NCI-H2227 treated with DMSO at 0.1 percent for 48 hours (cell line): ENCODE measurements around the gene TNFRSF8.
"Not testable (repeated sequence)": the region's sequence is repeated elsewhere in the genome, so short reads cannot be mapped to it uniquely, and the experiment has no call there.

Source experiments
- DNase-seq: peaks from one replicate; lab custom pipeline; 2025; lab: John Stamatoyannopoulos, UW

The TNFRSF8 gene

GRCh38 chr1:12085643-12086260 lies 22.6 kb downstream of the TNFRSF8 start:
- no peak for DNase-seq

DNA sequence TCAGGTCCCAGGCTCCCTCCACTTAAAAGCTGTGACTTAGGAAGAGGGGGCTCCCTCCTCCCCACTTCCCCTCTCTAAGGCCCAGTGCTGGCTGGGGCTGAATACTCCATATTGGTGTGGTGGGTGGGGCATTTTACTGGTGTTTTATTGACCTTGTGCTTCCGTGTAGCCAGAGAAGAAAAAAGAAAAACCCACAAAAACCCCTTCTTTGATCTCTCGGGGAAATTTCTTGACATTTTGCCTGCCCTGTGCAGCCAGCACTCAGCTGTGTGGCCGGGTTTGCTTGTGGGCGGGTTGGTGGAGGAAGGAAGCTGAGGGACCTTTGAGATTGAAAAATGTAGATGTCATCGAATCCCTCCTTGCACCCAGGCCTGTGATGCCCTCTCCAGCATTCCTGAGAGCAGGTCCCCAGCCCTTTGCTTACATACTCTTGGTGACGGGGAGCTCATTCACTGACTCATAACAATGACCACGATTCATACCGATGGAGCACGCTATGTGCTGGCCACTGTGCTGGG lies 24.8 kb downstream of the TNFRSF8 start:
- no peak for DNase-seq

DNA sequence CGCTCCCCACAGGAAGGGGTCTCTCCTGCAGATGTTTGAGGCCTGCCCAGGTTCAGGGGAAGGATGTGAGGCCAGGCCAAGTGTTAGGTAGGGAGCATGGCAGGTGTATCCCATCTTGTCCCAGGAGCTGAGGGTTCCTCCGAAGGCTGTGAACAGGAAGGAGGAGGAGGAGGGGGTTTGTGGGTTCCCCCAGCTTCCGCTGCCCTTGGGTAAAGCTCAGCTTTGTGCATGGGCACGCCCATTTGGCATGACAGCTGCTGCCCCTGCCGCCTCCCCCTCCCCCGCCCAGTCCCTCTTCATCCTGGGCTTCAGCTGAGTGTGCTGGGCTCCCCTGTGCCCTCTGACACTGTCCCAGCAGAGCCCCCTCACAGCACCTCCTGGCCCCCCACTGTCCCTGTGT lies 25.5 kb downstream of the TNFRSF8 start:
- no peak for DNase-seq

DNA sequence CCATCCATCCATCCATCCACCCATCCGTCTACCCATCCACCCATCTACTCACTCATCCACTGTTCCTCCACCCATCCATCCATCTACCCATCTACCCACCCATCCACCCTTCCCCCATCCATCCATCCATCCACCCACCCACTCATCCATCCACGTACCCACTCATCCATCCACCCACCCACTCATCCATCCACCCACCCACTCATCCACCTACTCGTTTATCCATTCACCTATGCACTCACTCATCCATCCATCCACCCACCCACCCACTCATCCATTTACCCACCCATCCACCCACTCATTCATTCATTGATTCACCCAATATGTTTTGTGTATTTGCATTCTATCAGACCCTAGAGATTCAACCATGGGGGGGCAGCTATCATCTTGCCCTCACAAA lies 27.2 kb downstream of the TNFRSF8 start:
- no peak for DNase-seq

- DNase-seq: no peak
Observed at GRCh38 chr1:12091191-12091590, 28.1 kb downstream of the TNFRSF8 start.

GRCh38 chr1:12094180-12094579 lies 31.1 kb downstream of the TNFRSF8 start:
- no peak for DNase-seq

DNA sequence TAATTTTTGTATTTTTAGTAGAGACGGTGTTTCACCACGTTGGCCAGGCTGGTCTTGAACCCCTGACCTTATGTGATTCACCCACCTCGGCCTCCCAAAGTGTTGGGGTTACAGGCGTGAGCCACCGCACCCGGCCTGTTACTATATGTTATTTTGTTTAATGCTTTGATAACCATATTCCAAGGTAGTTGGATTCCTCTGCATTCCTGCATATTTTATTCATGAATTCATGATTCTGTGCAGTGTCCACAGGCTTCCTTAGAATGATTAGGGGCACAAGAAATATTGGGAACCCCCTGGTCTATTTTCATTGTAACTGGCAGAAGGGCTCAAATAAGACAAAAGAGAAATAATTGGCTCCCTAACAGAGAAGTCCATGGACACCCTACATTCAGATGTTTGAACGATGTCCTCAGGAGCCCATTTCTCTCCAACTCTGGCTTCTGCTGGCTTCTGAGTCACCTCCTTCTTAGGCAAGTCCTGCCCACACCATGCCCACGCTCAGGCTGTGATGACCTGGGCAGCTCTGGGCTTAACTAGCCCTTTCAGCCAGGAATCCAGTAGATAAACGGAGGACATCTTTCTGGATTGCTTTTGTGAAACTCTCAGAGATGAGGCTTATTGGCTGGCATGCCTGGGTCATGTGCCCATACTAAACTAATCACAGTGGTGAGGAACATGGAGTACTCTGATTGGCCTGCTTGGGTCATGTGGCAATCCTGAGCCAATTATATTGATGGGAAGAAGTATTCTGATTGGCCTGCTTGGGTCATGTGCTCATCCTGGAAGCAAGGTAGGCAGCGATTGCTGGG lies 32.6 kb downstream of the TNFRSF8 start:
- no peak for DNase-seq

DNA sequence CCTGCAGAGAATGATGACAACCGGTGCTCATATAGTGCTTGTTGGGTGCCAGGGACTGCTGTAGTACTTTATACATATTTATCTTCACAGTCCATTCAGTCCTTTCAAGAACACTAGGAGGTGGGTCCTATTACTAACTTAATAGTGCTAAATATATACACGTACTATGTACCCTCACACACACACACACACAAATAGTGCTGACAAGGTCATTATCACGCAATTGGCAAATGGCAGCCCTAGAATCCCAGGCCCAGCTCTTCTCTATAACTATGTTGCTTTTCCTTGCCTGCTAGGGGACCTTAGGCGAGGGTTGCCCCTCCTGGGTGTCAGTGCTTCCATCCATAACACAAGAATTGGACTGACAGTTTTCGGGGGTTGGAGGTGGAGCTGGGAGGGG lies 33.5 kb downstream of the TNFRSF8 start:
- DNase-seq: no peak

DNA sequence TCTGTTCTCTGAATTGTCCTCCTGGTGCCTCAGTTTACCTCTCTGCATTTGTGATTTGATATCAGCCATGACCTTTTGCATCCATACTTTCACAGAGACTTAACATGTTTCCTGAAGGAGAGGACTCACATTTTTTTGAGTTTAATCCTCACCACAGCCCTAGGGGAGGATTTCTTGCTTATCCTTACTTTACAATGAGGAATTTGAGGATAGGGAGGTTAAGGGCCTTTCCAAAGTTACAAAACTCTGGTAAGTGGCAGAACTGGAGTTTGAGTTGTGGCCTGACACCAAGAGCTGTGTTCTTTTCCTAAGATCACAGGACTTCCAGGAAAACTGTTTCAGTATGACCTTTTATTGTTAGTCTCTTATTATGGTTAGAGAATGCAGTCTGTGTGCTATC lies 34.2 kb downstream of the TNFRSF8 start:
- no peak for DNase-seq

DNA sequence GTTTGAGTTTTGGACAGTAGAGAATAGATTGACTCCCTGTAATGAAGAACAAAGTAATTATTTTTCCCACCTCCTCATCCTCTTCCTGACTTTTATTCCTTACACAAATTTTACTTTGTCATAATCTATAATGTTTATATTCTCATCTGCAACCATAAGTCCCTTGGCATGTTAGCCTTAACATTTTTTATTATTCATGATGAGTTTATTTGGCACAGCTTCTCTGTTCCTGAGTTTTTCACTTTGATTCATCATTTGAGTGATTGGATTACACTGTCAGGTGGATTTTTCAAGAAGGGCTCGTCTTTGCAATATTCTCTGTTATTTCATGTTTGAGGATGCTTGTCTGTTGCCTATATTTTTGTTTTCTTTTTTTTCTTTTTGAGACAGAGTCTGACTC lies 35.7 kb downstream of the TNFRSF8 start:
- DNase-seq: no peak

DNA sequence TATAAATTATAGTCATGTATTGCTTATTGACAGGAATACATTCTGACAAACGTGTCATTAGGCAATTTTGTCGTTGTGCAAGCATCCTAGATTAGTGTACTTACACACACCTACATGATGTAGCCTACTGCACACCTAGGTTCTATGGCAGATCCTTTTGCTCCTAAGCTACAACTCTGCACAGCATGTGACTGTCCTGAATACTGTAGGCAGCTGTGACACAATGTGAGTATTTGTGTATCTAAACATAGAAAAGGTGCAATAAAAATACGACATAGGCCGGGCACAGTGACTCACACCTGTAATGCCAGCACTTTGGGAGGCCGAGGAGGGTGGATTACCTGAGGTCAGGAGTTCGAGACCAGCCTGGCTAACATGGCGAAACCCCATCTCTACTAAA lies 36.5 kb downstream of the TNFRSF8 start:
- no peak for DNase-seq

DNA sequence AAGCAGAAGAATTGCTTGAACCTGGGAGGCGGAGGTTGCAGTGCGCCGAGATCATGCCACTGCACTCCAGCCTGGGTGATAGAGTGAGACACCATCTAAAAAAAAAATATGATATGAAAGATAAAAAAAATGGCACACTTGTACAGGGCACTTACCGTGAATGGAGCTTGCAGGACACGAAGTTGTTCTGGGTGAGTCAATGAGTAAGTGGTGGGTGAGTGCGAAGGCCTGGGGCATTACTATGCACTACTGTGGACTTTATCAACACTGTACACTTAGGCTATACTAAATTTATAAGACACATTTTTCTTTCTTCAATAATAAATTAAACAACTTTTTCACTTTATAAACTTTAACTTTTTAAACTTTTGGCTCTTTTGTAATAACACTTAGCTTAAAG lies 37.0 kb downstream of the TNFRSF8 start:
- DNase-seq: no peak

DNA sequence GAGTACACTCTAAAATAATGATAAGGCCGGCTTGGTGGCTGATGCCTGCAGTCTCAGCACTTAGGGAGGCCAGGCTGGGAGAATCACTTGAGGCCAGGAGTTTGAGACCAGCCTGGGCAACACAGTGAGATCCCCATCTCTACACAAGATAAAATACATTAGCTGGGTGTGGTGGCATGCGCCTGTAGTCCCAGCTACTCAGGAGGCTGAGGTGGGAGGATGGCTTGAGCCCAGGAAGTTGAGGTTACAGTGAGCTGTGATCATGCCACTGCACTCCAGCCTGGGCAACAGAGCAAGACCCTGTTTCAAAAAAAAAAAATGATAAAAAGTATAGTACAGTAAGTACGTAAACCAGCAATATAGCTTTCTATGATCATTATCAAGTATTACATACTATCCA lies 38.0 kb downstream of the TNFRSF8 start:
- not testable (repeated sequence) for DNase-seq

DNA sequence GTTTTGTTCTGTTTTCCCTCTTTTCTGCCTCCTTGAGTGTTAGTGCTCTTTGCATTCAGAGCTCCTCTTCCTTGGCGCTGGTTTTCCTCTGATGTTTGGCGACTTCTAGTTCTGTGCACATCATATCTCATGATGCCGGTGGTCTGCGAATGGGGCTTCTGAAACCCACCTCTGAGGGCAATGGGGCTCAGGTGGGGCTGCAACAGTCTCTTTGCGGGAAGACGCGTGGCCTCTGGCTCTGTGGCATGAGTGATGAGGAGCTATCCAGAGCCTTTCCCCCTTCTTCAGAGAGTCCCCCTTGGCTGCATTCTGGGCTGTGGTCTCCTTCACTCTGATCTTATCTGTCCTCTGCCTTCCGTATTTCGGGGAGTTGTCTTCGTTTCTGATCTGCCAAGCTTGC lies 39.0 kb downstream of the TNFRSF8 start:
- no peak for DNase-seq

- DNase-seq: no peak
Observed at GRCh38 chr1:12104417-12104816, 41.3 kb downstream of the TNFRSF8 start.

GRCh38 chr1:12106153-12106552 lies 43.0 kb downstream of the TNFRSF8 start:
- DNase-seq: no peak

DNA sequence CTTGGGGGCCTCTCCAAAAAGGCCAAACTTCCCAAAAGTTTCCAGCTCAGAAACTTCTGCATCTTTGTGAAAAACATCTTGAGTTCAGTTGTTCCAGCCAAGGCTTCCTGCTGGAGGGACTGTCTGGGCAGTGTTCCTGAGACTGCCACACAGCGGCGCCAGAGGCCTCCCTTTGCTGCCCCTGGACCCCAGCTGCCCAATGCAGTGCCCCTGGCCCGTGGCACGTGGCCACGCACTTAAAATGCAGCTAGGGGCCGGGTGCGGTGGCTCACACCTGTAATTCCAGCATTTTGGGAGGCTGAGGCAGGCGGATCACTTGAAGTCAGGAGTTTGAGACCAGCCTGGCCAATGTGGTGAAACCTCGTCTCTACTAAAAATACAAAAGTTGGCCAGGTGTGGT lies 43.8 kb downstream of the TNFRSF8 start:
- DNase-seq: not testable (repeated sequence)

DNA sequence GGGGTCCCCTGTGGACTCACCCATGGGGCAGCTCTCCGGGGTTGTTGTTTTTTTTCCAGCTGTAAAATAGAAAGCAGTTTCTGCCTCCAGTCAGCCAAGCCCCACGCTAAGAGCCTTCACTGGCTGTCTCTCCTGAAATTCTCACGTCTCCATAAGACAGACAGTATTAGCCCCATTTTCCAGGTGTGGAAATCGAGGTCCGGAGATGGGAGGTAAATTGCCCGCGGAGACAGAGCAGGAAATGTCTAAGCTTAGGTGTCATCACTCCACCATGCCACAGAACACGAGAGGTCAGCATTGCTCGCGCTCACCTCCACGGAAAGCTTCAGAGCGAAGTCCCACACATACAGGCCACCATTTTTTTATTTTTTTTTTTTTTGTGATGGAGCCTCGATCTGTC lies 44.6 kb downstream of the TNFRSF8 start:
- DNase-seq: no peak

DNA sequence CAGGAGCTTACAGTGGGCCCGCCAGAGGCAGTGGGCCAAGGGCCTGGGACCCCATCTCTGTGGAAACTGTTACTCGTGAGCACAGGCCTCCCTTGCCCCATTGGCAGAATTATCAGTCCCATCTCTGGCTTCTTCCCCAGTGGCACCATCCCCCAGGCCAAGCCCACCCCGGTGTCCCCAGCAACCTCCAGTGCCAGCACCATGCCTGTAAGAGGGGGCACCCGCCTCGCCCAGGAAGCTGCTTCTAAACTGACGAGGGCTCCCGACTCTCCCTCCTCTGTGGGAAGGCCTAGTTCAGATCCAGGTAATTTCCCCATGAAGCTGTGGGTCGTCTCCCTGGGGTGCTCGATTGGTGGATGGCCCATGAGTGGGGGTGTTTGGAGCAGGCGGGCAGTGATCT lies 46.8 kb downstream of the TNFRSF8 start:
- DNase-seq: no peak

DNA sequence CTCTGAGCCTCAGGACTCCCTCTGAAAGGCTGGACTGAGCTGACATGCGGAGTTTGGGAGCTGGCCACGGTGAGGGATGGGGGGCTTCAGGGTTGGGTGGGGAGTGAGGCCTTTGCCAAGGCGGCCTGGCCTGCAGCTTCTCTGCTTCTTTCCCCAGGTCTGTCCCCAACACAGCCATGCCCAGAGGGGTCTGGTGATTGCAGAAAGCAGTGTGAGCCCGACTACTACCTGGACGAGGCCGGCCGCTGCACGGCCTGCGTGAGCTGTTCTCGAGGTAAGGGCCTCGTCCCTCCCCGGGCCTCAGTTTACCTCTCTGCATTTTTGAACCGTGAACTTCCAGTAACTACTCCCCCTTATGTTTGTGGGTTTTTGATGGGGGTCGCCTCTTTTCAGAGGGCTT lies 48.6 kb downstream of the TNFRSF8 start:
- DNase-seq: no peak

GRCh38 chr1:12112711-12113161 lies 49.6 kb downstream of the TNFRSF8 start:
- DNase-seq: no peak

DNA sequence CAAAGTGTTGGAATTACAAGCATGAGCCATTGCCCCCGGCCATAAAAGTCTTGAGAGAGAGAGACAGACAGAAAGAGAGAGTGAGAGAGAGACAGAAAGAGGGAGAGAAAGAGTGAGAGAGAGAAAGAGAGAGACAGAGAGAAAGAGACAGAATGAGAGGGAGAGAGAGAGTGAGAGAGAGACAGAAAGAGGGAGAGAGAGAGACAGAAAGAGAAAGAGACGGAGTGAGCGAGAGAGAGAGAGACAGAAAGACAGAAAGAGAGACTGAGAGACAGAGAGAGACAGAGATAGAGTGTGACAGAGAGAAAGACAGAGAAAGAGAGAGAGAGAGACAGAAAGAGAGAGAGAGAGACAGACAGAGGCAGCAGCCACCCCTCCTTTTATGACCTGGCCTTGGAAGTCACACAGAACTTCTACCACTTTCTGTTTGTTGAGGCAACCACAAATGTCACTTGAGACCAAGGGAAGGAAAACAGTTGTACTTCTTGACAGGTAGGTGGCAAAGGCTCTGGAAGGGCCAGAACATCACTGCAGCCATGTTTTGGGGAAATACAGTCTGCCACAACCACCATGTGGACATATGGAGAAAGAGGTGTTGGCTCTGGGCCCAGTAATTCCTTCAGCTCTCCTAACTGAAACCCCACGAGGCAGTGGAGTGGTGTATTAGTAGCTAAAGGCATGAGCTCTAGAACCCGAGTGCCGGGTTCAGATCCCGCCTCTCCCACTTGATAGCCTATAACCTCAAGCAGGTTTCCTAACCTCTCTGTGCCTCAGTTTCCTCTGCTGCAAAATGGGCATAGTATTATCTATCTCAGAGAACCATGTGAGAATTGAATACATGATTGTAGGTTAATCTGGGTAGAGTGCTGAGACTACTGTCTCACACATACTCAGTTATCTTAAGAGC lies 50.6 kb downstream of the TNFRSF8 start:
- no peak for DNase-seq

DNA sequence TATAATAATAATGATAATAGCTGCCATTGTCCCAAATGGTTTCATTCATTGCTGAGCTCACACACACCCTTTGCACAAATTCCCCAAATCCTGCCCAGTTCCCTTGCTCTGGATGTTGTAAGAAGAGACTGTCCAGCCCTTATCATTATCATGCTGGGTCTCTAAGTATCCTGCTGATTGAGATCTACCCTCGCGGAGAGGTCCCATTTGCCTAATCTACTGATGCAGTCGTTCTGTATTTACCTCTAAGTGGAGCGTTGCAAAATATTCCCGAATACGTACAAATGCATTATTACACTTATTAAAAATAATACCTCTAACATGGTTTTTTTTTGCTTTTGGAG lies 51.2 kb downstream of the TNFRSF8 start:
- DNase-seq: no peak
